HG02840 (cell line): ENCODE results near the gene PTGIS.
"Not testable (repeated sequence)": the region's sequence is repeated elsewhere in the genome, so short reads cannot be mapped to it uniquely, and the experiment has no call there.

Source experiments
- ATAC-seq: cut with Tn5 transposase; IDR thresholded peaks from one replicate; pipeline ENCODE4 v1.9.1; 2021; ENCODE audit warnings: mild to moderate bottlenecking, moderate library complexity, moderate number of reproducible peaks; ENCODE audit not compliant: unreplicated experiment, low FRiP score

Gene PTGIS

DNA sequence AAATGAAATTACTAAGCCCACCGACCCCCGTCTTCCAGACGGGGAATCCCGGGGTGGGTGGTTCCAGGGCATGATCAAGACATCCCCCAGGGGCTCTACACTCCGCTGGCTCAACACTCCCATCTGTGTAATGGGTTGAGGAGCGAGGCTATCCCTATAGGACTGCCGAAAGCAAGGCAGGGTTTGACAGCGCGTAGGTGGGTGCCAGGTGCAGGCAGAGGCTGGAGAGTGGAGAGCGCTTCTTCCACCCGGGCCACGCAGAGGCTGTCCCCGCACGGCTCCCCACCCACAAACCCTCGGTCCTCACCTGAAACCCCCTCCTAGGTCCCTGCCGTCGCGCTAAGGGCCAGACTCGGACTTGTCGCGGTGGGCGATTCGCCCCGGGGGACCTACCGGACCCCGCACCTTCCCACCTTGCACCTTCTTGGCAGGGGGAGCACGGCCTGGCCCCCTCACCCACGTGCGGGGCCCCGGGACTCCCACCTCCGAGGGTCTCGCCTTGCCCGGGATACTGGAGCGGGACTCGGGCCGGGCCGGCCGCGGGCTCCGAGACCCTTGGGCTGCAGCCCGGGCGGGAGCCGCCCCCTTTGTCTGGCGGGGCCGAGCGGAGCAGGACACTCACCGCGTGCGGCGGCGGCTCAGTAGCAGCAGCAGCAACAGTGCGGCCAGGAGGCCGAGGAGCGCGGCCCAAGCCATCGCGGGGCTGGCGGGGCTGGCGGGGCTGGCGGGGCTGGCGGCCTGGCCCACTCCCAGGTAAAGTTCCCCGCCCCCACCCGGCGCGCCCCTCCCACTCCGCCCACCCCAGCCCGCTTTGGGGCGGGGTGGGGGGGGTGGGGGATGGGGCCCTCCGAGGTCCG lies at the start of gene PTGIS:
TSS of gene PTGIS (minus strand) at position 717 of the 857 bp plus-strand sequence. CDS start at position 696, 21 bp downstream.
- ATAC-seq = no peak

DNA sequence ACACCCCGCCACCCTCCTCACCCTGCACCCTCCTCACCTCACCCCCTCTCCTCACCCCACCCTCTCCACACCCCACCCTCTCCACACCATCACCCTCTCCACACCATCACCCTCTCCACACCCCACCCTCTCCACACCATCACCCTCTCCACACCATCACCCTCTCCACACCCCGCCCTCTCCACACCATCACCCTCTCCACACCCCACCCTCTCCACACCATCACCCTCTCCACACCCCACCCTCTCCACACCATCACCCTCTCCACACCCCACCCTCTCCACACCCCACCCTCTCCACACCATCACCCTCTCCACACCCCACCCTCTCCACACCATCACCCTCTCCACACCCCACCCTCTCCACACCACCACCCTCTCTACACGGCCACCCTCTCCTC lies 49.5 kb upstream of the PTGIS start:
- not testable (repeated sequence) for ATAC-seq

DNA sequence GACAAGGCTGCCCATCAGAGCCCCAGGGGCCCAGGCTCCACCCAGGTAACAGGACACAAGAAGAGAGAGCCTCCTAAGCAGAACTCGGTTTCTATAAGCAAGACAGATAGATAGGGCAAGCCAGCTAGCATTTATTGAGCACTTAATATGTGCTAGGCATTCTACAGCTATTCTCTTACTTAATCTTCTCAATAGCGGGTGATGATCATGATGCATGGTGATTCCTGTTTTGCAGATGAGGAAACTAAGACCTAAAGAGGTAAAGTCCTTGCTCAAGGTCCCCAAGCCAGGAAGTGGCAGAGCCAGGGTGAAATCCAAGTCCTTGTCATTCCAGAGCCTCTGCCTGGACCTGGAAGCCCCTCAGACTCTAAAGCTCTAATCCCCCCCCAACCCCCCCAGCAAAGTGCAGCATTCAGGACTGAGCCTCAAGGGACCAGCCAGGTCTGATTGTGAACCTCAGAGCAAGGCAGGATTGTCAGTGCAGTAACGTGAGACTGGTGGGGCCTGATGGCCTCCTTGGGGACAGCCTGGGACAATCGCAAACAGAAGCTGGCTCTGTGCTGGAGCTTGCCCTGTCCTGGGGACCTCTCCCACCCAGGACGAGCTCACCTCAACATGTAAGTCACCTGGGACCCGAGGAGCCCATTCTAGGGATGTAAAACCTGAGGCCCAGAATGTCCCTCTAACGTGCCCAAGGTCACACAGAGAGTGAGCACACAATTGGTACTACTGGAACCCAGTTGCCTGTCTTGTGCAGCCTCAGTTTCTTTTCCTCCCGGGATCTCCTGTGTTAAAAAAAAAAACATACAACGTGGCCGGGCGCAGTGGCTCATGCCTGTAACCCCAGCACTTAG lies 48.4 kb upstream of the PTGIS start:
- no peak for ATAC-seq

DNA sequence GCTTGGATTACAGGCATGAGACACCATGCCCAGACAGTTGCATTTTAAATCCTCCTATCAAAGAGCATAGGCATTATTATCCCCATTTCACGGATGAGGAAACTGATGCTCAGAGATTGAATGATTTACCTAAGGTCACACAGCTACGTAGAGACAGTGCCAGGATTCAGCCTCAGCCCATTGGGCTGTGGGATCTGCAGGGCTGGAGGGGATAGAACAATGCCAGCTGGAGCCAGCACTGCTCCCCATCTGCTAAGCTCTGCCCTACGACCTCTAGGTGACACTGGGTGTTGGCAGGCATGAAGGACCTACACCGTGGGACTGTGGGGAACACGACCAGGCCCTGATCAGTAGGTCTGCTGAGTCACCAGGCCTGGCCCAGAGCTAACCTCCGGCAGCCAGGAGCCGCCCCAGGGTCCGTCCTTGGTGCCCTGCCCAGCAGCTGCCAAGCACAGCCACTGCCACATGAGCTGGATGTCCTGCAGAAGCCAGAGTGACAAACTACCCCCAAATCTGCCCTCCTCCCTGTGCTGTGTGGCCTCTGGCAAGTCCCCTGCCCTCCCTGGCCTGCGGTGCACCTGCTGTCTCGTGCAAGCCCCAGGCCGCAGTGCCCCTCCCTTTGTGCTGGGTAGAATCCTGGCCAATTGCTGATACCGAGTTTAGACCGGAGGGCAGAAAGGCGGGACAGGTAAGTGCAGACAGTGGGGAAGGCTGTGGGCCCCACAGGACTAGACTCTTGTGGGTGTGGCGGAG lies 47.6 kb upstream of the PTGIS start:
- no peak for ATAC-seq

DNA sequence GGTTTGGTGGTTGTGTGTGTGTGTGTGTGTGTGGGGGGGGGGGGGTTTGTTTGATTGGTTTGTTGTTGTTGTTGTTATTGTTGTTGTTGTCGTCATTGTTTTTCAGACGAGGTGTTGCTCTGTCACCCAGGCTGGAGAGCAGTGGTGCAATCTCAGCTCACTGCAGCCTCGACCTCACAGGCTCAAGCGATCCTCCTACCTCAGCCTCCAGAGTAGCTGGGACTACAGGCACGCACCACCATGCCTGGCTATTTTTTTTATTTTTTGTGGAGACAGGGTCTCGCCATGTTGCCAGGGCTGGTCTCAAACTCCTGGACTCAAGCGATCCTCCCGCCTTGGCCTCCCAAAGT lies 47.1 kb upstream of the PTGIS start:
- ATAC-seq = not testable (repeated sequence)

DNA sequence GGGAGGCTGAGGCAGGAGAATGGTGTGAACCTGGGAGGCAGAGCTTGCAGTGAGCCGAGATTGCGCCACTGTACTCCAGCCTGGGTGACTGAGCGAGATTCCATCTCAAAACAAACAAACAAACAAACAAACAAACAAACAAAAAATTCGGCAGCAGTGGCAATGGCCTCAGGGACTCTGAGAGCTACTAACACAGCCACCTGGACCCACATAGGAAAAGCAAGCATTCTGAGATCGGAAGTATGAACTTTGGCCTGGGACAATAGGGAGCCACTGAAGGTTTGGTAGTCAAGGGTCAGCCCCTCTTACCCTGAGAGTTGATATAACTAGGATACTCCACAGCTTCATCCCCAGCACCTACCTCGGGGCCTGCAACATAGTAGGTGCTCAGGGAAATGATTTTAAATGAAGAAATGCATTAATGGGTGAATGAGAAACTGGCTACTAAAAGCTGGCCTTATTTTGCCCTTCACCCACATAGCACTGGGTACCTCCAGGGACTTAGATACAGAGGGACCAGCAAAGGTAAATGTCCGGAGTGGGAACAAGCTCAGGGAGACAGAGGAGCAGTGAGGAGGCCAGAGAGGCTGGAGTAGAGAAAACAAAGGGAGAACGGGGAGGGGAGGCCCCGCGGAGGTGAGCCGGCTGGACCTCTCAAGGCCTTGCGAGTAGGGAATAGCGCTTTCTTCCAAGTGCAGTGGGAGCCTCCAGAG lies 46.6 kb upstream of the PTGIS start:
- no peak for ATAC-seq

DNA sequence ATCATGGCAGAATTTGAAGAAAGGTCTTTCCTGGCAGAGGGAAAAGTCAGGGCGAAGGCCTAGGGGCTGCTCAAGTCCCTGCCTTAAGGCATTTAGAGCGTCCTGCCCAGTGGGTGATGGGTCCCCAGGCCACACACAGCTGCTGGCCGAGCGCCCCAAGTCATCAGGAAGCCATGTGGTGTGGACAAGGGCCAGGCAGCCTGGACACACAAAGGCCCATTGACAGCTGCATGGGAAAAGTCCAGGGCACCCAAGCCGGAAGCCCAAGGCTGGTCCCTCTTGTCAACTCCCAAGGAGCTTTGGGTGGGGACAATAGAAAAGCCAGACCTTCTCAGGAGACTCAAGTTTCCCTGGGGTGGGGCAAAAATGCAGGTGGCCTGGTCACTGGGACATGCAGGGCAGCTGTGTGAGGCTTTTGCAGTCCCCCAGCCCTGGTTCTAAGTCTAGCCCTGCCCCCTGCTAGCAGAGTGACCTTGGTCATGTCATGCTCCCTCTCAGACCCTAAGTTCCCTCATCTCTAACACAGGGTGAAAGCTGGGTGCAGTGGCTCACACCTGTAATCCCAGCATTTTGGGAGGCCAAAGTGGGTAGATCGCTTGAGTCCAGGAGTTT lies 44.3 kb upstream of the PTGIS start:
- no peak for ATAC-seq

DNA sequence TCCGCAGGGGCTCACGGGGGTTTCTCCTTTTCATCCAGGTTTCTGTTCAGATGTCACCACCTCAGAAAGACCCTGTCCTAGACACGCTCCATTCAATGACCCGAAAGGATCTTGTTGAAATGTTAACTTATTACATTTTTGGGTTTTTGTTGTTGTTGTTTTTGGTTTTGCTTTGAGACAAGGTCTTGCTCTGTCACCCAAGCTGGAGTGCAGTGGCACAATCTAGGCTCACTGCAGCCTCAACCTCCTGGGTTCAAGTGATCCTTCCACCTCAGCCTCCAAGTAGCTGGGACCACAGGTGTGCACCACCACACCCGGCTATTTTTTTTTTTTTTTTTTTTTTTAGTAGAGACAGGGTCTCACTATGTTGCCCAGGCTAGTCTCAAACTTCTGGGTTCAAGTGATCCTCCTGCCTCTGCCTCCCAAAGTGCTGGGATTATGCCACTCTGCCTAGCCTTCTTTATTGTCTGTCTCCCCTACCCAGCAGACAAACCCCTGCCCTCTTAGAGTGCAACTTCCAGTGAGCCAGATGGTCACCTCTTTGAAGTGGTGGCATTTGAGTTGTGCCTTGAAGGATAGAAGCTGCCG lies 43.7 kb upstream of the PTGIS start:
- not testable (repeated sequence) for ATAC-seq

DNA sequence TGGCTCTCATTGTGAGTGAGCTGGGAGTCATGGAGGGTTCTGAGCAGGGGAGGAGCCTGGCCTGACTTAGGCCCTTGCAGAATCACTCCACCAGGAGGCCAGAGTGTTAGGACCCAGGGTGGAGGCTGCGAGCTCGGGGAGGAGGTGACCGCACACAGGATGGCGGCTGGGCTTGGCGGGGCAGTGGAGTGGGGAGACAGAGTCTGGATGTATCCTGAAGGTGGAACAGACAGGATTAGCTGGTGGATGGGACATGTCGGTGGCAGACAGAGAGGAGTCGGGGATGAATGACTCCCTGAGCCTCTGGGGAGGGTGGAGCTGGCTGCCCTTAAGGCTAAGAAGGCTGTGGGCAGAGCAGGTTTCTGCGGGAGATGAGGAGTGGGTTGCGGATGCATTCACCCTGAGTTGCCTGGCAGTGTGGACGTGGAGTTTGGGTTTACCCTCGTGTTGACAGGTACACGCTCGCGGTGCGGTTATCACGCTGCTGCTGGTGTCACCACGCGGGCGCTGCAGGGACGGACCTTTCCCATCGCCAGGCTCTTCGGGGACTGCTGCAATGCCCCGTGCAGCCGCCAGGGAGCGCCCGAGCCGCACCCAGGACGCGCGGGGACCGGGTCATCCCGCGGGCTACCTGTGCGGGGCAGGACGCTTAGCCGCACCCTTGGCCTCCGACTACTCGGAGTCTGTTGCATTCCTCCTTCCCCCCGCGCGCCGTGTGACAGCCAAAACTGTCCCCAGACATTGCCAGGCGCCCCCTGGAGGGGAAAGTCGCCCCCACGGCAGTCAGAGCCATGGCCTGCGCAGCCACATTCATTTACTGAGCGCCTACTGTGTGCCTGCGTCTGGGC lies 43.0 kb upstream of the PTGIS start:
- ATAC-seq = no peak

DNA sequence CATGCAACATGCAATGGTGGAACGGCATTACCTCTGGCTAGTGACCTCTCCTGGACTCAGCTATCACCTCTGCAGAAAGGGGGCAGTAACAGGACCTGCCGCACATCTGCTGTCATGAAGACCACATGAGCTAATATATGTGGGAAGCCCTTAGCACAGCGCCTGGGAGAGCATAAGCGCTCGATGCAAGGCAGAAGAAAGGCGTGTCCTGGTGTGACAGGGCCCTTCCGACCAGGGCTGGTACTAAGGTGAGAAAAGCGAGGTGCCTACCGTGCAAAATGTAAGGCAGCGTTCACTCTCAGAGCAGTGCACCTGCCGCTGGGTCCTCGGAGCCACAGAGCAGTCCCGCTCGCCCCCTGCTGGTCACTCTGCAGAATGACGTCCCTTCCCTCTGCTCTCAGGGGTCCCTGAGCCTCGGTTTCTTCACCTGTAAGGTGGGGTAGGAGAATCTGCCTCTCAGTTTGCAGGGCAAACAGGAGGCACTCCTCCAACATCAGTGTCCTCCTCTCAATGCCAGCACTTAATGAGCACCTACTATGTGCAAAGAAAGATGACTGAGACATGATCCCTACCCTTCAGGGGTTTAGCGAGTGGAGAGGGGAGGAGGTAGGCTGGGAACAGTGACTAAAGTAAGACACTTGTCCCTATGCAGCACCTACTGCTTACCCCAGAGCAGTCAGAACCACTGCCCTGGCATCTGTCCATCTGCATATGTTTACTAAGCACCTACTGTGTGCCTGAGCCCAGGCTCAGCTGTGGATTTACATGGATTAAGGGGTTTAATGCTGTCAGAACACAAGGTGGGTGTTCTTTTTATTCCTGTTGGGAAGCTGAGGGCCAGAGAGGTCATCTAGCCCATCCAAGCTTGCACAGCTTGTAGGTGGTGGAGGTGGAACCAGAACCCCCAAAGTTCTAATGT lies 41.1 kb upstream of the PTGIS start:
- ATAC-seq = peak; percentile 55

DNA sequence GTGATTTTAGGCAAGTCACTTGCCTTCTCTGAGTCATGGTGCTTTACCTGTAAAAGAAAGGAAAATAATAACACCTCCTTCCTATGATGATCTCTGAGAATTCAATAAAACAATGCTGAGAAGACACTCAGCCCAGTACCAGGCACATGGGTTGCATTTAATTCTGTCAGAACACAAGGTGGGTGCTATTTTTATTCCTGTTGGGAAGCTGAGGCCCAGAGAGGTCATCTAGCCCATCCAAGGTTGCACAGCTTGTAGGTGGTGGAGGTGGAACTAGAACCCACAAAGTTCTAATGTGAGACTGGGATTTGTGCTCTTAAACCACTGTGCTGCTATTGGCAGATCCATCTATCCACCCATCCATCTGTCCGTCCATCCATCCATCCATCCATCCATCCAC lies 39.6 kb upstream of the PTGIS start:
- ATAC-seq = no peak

DNA sequence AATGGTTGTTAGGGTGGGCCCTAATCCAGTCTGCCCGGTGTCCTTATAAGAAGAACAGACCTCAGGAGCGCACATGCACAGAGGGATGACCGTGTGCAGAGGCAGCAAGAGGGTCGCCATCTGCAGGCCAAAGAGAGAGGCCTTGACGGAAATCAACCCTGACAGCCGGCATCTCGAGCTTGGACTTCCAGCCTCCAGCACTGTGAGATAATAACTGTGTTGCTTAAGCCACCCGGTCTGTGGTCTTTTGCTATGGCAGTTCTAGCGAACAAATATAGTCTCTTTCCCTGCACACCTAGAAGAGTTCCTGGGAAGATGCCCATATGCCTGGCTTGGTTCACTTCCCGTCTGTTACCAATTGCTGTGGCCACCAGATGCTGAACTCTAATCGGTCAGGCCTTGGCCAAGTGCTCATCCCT lies 35.3 kb upstream of the PTGIS start:
- ATAC-seq = no peak

DNA sequence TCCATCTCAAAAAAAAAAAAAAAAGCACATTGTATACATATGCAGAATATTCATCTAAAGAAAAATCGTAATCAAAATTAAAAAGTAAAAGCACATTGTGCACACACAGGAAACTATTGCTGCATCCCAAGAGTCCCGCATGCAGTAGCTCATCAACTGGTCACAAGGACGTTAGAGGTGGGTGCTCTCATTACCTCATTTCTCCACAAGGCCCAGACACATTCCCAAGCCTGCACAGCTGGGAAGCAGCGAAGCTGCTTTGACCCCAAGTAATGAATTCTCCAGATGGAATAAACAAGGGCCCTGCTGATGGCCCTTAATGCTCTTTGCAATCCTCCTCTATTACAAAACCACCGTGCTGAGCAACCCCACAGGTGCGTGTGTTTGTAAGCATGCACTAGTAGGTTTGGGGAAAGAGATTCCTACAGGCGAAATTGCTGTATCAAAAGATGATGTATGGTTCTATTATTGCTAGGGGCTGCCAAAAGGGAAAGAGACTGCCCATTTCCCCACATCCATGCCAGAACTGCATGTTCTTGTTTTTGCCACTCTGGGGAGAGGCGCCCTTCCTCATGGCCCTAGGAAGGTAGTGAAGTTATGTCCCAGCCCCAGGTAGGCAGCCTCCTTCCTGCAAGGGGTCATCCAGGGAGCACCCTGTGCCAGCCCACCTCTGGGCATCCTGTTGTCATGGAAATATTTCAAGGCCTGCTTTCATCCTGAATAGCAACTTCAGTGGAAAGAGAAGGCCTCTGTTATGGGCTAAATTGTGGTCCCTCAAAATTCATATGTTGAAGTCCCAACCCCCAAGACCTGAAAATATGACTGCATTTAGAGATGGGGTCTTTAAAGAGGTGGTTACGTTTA lies 34.6 kb upstream of the PTGIS start:
- no peak for ATAC-seq

DNA sequence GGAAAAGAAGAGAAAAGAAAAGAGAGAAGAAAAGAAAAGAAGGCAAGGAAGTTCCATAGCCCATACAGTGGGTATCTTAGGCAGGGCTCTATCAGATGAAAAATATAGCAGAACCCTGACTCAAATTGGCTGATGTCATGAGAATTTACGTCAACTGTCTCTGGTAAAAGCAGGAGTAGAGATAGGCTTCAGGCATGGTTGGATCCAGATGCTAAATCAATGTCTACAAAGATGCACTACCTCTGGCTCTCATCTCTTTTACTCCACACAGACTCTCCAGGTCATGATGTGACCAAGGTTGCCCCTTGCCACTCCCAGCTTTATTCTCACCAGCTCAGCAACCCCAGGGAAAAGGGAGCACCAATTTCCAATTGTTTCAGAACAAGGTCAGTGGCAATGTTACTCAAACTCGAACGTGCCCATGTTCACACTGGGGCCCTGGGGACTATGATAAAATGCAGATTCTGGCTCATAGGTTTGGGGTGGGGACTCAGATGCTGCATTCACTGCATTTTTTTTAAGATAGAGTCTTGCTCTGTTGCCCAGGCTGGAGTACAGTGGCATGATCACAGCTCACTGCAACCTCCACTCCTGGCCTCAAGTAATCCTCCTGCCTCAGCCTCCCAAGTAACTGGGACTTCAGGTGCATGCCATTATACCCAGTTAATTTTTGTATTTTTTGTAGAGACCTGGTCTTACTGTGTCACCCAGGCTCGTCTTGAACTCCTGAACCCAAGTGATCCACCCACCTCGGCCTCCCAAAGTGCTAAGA lies 33.4 kb upstream of the PTGIS start:
- no peak for ATAC-seq

DNA sequence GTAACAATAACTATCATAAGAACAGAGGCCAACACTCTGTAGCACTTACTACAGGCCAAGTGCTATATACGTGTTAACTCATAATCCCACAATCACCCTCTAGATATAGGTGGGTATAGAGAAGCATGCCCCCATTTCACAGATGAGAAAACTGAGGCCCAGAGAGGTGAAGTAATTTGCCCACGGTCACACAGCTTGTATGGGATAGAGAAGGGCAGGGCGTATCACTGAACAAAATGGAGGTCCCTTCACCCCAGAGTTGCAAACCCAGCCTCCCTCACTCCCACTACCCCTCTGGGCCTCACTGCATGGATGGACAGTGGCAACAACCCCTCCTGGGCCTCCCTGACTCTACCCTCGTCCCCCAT lies 31.8 kb upstream of the PTGIS start:
- ATAC-seq = no peak

DNA sequence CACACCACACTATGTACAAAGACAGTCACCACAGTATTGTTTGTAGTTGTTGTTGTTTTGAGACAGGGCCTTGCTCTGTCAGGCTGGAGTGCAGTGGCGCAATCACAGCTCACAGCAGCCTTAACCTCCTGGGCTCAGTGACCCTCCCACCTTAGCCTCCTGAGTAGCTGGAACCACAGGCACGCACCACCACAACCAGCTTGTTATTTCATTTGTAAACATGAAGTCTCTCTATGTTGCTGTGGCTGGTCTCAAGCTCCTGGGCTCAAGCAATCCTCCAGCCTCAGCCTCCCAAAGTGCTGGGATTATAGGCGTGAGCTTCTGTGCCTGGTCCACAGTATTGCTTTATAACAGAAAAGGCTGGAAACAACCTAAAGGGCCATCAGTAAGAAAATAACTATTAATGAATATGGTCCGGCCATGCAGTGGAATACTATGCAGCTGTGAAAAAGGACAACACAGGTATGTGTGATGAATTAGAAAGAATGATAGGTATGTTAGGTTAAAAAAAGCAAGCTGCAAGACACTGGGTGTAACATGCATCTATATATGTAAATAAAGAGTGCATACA lies 30.0 kb upstream of the PTGIS start:
- no peak for ATAC-seq
